HG03039 (cell line): ENCODE results near the gene RBM3.
"Not testable (repeated sequence)": the region's sequence is repeated elsewhere in the genome, so short reads cannot be mapped to it uniquely, and the experiment has no call there.

Experiments used
- ATAC-seq: cut with Tn5 transposase; IDR thresholded peaks from one replicate; pipeline ENCODE4 v1.9.1; 2021; ENCODE audit warnings: mild to moderate bottlenecking, moderate library complexity; ENCODE audit not compliant: unreplicated experiment

RBM3 gene

DNA sequence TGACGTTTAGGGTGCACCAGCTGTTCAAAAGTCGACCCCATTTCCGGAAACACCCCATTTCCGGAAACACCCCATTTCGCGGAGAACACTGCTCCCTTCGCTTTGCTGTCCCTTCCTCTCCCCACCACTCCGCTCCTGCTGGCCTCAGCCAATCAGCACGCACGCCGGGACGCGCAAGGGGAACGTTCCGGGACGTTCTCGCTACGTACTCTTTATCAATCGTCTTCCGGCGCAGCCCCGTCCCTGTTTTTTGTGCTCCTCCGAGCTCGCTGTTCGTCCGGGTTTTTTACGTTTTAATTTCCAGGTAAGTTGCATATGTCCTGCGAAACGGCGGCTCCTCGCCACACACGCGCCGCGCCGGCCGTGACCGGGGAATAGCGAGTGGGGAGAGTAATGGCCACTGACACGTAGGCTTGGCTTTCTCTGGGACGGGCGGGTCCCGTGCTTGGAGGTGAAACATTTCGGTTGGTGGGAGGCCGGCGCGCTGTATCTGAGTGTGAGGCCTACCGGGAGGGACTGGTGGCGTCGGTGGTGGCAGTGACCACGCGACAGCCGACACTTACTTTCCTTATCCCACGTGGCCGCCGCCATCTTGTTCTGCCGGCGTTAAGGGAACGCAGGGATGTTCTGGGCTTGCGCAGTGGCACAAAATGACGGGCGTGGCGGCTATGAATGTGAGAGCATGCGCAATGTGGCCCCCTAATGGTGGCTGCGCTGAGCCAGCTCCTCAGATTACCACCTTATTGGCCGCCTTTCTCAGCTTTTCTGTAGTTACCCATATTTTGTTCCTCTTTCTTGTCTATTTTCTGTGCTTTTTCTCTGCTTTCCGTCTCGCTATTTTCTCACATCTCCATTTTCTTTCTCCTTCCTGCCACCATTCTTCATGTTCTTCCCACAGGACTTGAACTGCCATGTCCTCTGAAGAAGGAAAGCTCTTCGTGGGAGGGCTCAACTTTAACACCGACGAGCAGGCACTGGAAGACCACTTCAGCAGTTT lies at the start of gene RBM3:
RBM3 (plus strand) TSS at position 215 of the 997 bp plus-strand sequence; CDS start at position 912, 697 bp downstream.
- ATAC-seq, result peak; percentile 87

DNA sequence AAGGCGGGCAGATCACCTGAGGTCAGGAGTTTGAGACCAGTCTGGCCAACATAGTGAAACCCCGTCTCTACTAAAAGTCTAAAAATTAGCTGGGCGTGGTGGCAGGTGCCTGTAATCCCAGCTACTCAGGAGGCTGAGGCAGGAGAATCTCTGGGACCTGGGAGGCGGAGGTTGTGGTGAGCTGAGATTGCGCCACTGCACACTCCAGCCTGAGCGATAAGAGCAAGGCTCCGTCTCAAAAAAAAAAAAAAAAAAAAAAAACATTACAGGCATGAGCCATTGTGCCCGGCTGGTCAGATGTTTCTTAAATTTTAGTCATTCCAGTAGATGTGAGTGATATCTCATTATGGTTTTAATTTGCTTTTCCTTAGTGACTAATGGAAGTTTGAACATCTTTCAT lies 48.4 kb upstream of the RBM3 start:
- not testable (repeated sequence) for ATAC-seq

DNA sequence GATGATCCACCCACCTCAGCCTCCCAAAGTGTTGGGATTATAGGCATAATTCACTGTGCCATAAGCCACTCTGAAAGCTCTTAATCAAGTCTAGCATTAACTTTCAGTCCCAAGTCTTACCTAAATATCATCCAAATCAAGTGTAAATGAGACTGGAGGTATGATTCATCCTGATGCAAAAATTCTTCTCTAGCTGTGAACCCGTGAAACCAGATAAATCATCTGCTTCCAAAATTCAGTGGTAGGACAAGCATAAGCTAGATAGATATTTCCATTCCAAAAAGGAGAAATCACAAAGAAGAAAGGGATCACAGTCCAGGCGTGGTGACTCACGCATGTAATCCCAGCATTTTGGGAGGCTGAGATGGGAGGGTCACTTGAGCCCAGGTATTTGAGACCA lies 43.5 kb upstream of the RBM3 start:
- no peak for ATAC-seq

DNA sequence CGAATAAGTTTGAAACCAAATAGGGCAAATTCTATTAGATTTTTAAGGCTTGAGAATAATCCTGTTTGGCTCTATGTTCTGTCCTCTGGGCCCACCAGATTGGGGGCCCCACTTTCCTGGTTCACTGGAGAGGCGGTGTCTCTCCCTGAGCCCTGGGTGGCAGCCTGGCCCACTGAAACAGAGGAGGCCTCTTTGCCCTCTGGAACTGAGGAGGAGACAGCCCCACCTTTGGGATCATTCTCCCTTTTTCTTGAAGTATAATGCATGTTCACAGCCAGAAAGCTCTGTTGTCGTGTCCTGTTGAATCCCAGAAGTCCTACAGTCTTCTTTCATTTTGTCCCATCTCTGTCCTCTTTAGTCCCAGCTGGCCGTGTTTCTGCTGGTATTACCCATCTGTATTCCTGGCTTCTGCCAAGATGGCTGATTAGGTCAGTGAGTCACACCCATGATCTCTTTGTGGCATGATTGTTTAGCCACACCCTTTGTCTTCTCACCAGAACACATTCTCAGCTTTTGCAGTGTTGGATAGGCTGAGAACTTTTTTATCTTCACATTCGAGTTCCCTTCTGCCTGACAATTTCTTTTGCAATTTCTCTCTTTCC lies 42.8 kb upstream of the RBM3 start:
- no peak for ATAC-seq

DNA sequence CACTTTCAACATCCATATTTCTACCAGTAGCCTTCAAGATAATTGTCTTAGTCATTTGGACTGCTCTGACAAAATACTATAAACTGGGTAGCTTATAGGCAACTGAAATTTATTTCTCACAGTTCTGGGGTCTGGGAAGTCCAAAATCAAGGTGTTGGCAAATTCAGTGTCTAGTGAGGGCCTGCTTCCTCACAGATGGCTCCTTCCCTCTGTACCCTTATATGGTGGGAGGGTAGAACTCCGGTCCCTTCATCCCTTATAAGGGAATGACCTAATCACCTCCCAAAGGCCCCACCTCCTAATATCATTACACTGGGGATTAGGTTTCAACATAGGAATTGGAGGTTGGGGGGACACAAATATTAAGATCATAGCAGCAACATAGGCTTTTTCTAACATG lies 42.1 kb upstream of the RBM3 start:
- no peak for ATAC-seq

DNA sequence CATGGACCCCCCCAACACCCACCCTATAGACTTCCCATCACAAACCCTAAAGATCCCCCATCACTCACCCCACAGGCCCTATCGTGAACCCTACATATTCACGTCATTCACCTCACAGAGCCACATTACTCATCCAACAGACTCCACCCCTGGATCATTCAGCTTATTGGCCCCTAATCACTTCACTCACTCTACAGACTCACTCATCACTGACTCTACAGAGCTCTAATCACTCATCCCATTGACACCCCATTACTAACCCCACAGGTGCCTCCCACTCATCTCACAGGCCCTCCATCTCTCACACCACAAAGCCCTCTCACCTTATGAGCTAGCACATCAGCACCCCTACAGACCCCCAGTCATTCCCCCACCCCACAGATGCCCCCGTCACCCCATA lies 41.1 kb upstream of the RBM3 start:
- ATAC-seq, result no peak

DNA sequence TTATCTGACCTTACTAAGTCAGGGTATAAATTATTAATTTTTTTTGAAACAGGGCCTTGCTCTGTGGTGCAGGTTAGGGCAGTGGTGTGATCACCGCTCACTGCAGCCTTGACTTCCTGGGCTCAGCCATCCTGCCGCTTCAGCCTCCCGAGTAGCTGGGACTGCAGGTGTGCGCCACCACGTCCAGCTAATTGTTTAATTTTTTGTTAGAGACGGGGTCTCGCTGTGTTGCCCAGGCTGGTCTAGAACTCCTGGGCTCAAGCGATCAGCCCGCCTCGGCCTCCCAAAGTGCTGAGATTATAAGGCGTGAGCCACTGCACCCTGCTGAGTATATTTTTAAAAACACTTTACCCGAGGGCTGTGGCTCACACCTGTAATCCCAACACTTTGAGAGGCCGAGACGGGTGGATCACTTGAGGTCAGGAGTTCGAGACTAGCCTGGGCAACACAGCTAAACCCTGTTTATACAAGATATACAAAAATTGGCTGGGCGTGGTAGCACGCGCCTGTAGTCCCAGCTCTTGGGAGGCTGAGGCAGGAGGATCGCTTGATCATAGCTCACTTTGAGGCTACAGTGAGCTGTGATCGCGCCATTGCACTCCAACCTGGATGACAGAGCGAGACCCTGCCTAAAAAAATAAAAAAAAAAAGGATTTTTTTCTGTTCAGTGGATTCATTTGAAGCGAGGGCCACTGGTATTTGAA lies 35.5 kb upstream of the RBM3 start:
- ATAC-seq, result no peak

DNA sequence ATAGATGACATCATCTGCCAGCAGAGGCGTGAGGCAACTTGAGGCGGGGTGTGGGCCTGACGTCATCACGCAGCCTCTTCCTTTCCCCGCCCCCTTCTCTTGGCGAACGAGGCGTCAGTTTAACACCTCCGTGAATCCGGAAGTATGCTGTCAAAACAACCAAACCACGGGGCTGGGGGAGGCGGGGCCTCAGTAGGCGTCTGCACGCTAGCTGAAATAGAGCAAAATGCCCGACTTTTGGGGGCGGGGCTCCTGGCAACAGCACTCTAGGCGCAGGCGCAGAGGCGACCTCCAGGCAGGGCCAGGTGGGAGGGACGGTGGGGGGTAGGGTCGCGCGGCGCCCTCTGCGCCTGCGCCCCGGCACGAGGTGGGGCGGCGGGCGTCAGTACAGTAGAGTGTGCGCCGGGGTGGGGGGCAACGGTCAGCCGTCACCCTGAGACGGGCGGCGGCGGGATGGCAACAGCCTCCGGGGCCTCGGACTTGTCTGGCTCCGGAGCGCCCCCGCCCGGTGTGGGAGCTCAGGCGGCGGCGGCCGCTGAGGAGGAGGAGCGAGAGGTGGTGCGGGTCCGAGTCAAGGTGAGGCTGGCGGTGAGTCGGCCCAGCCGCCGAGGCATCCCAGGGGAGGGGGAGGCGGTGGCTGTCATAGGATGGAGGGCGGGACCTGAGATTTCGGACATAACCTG lies 34.8 kb upstream of the RBM3 start, which contains the start of gene TBC1D25:
TBC1D25 (plus strand) TSS at position 370 of the 683 bp plus-strand sequence; CDS start at position 454, 84 bp downstream.
- peak; percentile 67 for ATAC-seq

DNA sequence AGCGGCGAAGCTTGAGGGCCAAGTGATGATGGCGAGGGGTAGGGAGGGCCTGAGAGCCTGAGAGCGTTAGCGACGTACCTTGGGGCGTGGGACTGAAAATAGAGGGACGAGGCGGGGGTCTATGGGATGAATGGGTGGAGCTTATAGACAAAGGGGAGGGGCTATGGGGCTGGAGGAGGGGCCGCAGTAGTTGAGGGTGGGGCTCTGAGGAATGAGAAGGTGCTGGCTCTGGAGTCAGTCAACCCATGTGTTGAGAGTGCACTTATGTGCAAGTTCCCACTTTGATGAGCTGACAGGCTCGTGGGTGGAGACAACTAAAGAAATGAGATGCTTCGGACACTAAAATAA lies 34.3 kb upstream of the RBM3 start:
- peak; percentile 25 for ATAC-seq

DNA sequence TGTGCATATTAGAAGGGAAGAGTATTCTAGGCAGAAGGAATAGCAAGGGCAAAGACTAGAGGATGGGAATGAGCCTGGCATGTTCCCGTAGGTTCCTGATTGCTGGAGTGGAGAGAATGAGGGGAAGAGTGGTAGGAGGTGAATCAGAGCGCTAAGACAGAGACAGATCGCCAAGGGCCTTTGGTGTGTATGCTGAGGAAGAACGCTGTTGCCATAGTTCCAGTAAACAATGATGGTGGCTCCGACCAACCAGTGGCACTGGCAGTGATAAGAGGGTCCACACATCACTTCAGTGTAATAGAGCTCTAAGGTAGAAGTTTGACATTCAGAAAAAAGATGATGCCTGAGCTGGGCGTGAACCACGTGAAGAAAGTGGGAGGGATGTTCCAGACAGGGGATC lies 33.8 kb upstream of the RBM3 start:
- ATAC-seq, result no peak

DNA sequence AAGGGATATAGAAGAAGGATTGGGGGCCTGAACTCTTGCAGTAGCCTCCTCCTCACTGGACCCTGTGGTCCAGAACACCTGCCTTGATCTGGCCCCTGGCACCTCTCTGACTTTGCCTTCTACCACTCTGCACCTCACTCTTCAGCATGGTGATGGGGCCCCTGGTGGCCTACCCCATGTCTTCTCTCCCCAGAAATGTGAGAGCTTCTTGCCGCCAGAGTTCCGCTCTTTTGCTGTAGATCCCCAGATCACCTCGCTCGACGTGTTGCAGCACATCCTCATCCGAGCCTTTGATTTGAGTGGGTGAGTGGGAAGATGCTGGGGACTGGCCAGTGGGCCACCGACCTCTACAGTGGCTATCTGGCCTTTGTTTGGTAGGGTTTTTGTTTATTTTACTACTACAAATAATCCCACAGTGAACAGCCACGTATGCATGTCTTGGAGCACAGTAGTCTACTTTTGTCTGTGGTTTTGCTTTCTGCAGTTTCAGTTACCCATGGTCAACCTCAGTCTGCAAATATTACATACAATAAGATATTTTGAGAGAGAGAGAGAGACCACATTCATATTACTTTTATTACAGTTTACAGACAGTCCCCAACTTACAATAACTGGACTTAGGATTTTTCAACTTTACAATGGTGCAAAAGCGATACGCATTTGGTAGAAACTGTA lies 33.0 kb upstream of the RBM3 start:
- no peak for ATAC-seq

DNA sequence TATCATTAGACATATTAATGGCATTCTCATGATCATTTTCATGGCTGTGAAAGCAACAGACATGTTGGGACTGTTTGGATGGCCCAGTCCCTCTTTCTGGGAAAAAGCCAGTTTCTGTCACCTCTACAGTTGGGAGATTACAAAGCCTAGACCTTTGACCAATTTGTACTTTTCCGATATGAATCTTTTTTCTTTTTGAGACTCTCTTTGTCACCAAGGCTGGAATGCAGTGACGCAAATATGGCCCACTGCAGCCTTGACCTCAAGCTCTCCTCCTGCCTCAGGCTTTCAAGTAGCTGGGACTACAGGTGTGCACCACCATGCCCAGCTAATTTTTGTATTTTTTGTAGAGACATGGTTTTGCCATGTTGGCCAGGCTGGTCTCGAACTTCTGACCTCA lies 25.4 kb upstream of the RBM3 start:
- no peak for ATAC-seq

DNA sequence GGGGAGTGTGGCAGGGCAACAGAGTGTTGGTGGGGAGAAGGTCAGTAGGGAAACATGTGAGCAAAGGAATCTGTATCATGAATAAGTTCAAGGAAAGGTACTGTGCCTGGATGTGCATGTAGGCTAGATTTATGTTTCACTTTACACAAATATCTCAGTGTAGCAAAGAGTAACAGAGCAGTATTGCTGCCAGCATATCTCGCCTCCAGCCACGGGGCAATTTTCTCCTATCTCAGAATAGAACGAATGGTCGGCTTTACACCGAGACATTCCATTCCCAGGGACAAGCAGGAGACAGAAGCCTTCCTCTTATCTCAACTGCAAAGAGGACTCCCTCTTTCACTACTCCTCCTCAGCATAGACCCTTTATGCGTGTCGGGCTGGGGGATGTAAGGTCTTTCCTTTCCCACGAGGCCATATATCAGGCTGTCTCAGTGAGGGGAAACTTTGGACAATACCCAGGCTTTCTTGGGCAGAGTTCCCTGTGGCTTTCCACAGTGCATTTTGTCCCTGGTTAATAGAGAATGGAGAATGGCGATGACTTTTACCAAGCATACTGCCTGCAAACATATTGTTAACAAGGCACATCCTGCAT lies 18.5 kb upstream of the RBM3 start:
- ATAC-seq, result not testable (repeated sequence)

DNA sequence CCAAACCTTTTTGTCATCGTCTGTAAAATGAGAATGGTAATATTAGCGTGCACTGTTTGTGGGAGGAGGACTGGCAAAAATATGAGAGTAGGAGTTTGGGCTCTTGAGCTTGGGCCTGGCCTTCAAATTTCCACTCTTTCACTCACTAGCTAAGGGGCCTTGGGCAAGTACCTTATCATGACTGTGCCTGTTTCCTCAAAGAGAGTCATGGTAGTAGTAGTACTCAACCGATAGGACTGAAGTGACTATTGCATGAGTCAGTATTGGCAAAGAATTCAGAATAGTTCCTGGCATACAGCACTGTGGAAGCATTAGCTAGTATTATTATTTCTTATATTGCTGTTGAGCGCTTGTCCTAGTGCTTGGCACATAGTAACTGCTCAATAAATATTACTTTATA lies 16.0 kb upstream of the RBM3 start:
- ATAC-seq, result no peak

DNA sequence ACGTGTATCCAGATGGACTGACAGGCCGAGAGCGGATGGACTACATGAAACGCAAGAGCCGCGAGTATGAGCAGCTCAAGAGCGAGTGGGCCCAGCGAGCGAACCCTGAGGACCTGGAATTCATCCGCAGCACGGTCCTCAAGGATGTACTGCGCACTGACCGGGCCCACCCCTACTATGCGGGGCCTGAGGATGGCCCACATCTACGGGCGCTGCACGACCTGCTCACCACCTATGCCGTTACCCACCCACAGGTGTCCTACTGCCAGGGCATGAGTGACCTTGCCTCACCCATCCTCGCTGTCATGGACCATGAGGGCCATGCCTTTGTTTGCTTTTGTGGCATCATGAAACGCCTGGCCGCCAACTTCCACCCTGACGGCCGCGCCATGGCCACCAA lies 14.6 kb upstream of the RBM3 start:
- no peak for ATAC-seq

DNA sequence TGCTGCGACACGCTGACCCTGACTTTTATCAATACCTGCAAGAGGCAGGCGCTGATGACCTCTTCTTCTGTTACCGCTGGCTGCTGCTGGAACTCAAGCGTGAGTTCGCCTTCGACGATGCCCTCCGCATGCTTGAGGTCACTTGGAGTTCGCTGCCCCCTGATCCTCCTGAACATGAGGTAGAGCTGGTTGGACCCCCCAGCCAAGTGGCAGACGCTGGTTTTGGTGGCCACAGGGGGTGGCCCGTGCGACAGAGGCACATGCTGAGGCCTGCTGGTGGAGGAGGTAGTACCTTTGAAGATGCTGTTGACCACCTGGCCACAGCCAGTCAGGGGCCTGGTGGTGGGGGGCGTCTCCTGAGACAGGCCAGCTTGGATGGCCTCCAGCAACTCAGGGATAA lies 14.2 kb upstream of the RBM3 start:
- ATAC-seq, result no peak

DNA sequence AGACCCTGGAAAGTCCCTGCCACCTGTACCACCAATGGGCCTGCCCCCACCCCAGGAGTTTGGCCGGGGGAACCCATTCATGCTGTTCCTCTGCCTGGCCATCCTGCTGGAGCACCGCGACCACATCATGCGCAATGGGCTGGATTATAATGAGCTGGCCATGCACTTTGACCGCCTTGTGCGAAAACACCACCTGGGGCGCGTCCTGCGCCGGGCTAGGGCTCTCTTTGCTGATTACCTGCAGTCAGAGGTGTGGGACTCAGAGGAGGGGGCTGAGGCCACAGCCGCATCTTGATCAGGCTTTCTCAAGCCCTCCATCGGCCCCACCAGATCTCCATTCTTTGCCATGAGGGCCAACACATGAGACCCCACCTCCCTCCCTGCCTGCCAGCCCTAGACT lies 13.6 kb upstream of the RBM3 start:
- no peak for ATAC-seq

DNA sequence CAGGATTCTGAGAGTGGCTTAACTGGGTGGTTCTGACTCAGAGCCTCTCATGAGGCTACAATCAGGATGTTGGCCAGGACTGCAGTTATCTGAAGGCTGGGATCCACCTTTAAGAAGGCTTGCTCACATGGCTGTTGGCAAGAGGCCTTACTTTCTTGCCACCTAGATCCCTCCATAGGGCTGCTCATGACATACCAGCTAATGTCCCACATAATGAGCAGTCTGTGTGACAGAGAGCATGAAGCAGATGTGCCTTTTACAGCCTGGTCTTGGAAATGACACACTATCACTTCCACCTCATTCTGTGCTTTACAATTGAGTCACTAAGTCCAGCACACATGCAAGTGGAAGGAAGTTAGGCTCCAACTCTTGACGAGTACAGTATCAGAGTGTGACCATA lies 4.3 kb upstream of the RBM3 start:
- ATAC-seq, result no peak

DNA sequence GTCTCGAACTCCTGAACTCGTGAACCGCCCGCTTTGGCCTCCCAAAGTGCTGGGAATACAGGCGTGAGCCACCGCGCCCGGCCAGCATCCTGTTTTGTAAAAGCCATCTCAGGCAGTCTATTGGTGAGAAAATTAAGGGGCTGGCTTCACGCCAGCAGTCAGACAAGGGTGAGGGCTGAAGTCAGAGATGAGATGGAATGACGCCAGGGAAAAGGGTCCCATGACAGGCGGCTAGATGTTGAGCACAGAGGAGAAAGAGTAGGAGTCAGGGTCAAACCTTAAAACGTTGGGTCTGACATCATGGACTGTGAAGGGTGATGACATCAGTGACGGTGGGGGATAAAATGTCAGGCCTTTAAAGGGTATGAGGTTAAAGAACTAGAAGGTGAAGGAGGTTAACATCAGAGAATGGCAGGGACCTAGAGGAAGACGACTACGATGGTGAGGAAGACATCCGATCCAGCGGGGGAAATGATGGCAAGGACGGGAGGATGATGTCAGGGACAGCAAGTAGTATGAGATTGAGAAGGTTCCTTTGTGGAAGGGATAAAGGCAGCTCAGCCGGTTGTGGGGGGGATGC lies 504 bp upstream of the RBM3 start:
- ATAC-seq, result no peak

DNA sequence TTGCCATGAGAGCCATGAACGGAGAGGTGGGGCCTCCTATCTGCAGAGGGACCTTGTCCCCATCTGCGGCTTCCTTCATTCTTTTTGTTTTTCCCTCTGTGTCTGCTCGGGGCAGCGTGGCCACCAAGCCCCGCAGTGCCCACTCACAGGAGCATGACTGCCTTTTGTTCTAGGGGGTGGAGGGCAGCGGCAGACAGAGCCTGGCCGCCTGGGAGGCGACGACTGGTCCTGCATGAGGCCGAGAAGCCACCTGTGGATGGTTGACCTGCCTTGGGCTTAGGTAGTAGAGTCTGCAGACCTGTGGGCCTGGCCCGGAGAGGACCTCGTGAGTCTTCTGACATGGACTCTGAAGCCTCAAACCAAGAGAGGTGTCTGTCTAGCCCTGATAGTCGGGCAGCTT lies 1.4 kb downstream of the RBM3 start:
- no peak for ATAC-seq
